MCF 10A (cell line): ENCODE results near the gene MAPRE2. TPM values are rescaled to one million over a fixed set of nuclear protein-coding genes. Genes with fewer than 3 reads are reported as not detected.

Source experiments
- BruUV-seq: library from RNA; stranded (reverse); fragments of 400-500 nt; replicated peaks from 2 replicates; lab custom pipeline; 2021; lab: Mats Ljungman, UMichigan
- CTCF ChIA-PET: fragments of 300-600 bp; sonication (Branson Sonifier 250); formaldehyde crosslinking; extraction: SDS; loops from one replicate; lab custom pipeline; 2021; ENCODE audit warnings: antibody characterized with exemption, inconsistent platforms; lab: Yijun Ruan, JAX
- POLR2A ChIA-PET: fragments of 300-600, 350-650 bp; sonication (Branson Sonifier 250); formaldehyde crosslinking; extraction: SDS; loops from one replicate; lab custom pipeline; 2020; ENCODE audit warnings: antibody characterized with exemption, inconsistent platforms; lab: Yijun Ruan, JAX
- DNase-seq: peaks from one replicate; pipeline ENCODE4 v3.0.0-alpha.2; 2018; ENCODE audit not compliant: unreplicated experiment
- H3K27ac Mint-ChIP-seq: one replicate; pipeline ENCODE4 v1.8.0; 2022; ENCODE audit warnings: mild to moderate bottlenecking, low read depth, mixed read lengths; ENCODE audit not compliant: unreplicated experiment
- H3K27me3 Mint-ChIP-seq: one replicate; pipeline ENCODE4 v1.8.0; 2022; ENCODE audit warnings: mixed read lengths; ENCODE audit not compliant: insufficient read depth, unreplicated experiment
- H3K36me3 Mint-ChIP-seq: one replicate; pipeline ENCODE4 v1.8.0; 2022; ENCODE audit warnings: mild to moderate bottlenecking, moderate library complexity, mixed read lengths; ENCODE audit not compliant: insufficient read depth, unreplicated experiment
- H3K4me1 Mint-ChIP-seq: one replicate; pipeline ENCODE4 v1.8.0; 2022; ENCODE audit warnings: mixed read lengths; ENCODE audit not compliant: insufficient read depth, unreplicated experiment
- H3K4me3 Mint-ChIP-seq: one replicate; pipeline ENCODE4 v1.8.0; 2022; ENCODE audit warnings: mild to moderate bottlenecking, moderate library complexity, mixed read lengths; ENCODE audit not compliant: unreplicated experiment
- H3K9me3 Mint-ChIP-seq: one replicate; pipeline ENCODE4 v1.8.0; 2022; ENCODE audit warnings: mixed read lengths; ENCODE audit not compliant: unreplicated experiment
- intact Hi-C: fragments of 100-400 bp; cut with micrococcal nuclease; formaldehyde crosslinking; loops from 2 replicates; pipeline ENCODE4 v1.14.1; 2022
- total RNA-seq: library from RNA; stranded (reverse); gene quantifications from 2 replicates; pipeline ENCODE4 v1.2.3, GENCODE V29; 2022
- TF ChIP-seq, protein P1 (sequence below): fragments of 200-600 bp; IDR thresholded peaks from one replicate; pipeline ENCODE4 v1.8.0; 2022; ENCODE audit warnings: antibody characterized with exemption, mild to moderate bottlenecking; ENCODE audit not compliant: unreplicated experiment

Gene MAPRE2
- total RNA-seq, 1 experiment from 2014 or later: 7.7 TPM

DNA sequence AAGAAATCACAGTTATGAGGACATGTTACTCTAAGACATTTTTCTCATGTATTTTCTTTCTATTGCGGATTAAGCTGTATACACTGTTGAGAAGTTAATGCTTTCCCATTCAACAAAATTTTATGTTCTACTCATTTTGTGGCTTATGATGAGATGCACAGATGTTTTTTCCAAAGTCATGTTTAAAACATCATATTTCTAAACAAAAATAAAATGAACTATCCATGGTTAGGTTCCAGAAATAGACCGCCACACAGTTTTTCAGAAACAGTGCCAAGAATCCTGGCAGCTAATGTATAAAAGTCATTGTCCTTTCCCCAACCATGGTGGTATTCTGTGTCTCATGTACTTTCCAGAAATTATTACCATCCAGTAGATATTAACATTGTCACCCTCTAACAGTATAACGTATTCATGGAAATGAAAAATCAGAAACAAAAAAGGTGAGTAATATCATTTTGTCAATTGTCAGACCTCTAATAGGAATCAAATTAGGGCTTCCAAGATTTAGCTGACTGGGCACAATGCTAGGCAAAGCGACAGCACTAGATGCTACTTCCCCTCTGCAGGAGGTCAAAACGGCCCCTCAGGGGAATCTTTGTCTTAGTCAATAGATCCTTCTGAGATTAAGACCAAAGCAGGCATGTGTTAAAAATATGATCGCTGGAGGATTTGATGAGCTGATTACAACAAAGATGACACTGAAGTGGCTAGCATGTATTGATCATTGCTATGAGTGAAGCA is 145.2 kb downstream of the MAPRE2 start:
- TF ChIP-seq, protein P1, sequence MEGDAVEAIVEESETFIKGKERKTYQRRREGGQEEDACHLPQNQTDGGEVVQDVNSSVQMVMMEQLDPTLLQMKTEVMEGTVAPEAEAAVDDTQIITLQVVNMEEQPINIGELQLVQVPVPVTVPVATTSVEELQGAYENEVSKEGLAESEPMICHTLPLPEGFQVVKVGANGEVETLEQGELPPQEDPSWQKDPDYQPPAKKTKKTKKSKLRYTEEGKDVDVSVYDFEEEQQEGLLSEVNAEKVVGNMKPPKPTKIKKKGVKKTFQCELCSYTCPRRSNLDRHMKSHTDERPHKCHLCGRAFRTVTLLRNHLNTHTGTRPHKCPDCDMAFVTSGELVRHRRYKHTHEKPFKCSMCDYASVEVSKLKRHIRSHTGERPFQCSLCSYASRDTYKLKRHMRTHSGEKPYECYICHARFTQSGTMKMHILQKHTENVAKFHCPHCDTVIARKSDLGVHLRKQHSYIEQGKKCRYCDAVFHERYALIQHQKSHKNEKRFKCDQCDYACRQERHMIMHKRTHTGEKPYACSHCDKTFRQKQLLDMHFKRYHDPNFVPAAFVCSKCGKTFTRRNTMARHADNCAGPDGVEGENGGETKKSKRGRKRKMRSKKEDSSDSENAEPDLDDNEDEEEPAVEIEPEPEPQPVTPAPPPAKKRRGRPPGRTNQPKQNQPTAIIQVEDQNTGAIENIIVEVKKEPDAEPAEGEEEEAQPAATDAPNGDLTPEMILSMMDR: no peak
- no peak overlapping the region for H3K4me3 Mint-ChIP-seq
- no peaks in the 10 kb centered on the region for H3K9me3 Mint-ChIP-seq
- H3K27ac Mint-ChIP-seq: no peak overlapping the region
- ChIA-PET POLR2A (no interaction called here), CTCF (interaction anchor here (0.8 to 2.4 kb wide), 6 partner anchors 16 to 319 kb away, joined by 3 to 11 read pairs (median 4); no protein-coding TSS in a partner anchor)
- no peaks in the 10 kb centered on the region for H3K27me3 Mint-ChIP-seq
- no peak for DNase-seq
- H3K36me3 Mint-ChIP-seq: no peaks in the 10 kb centered on the region
- H3K4me1 Mint-ChIP-seq: peaks cover 5% of the 10 kb centered on the region
- intact Hi-C loops: no loop called here
- BruUV-seq: no TSS peak

DNA sequence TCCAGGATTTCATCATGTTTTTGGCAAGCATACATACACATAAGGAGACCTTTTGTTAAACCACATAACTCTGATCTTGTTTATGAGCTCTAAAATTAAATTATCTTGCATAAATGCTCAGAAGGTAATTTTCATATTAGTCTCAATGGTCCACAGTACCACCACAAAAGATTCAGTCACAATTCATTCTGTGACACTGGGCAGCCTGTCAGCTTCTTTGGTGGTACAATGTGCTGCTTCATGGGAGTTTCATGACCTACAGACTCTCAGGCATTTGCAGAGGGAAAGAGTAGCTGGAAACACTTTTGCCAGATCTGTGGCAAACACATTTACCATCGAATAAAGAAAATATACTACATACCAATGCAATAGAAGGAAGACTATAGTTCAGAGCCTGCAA is 148.3 kb downstream of the MAPRE2 start:
- CTCF ChIA-PET: interaction anchor here (0.6 kb wide), 1 partner anchor 329 kb away, joined by 3 read pairs; no protein-coding TSS in a partner anchor

DNA sequence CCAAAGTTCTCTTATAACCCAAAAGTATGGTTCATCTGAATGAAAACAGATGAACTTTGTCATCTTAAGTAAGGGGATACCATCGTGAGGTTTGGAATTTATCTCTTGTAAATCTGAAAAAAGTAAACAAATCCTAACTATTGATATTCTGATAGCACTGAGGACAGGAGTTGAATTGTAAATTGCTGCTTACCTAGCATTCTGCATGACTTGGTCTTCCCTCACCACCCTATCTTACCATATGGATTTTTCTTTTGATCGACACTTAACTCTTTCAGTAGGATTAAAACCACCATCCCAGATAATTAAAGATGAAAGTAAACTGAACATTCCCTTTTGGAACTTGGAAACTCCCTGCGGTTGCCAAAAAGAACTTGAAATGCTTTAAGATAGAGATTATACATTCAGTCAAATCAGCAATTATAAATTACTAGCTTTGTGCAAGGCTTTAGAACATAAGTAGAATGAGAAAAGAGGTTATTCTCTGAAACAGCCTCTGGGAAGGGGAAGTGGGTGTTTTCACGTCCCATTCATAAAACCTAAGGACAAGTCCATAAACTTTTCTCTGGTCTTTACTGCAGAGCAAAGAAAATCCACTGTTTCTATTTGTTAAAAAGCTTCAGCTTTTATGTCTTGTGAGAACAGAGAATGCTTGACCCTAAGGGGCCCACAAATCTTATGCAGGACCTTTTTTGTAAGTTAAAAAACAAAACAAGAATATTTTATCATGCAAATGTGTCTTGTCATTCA is 149.9 kb downstream of the MAPRE2 start:
- Mint-ChIP-seq H3K36me3 (no peaks in the 10 kb centered on the region), H3K4me3 (no peak overlapping the region), H3K27me3 (no peaks in the 10 kb centered on the region), H3K27ac (no peak overlapping the region), H3K4me1 (peaks cover 5% of the 10 kb centered on the region), H3K9me3 (no peaks in the 10 kb centered on the region)
- POLR2A ChIA-PET: interaction anchor here (0.7 kb wide), 1 partner anchor 153 kb away, joined by 3 read pairs; the partner anchor contains the start of gene ZNF24
- intact Hi-C loops: no loop called here
- no TSS peak for BruUV-seq
- DNase-seq: no peak
- CTCF ChIA-PET: no interaction called here
- TF ChIP-seq, protein P1: no peak

More for the DNA sequence above, 148.3 kb downstream of the MAPRE2 start:
- Mint-ChIP-seq H3K9me3 (no peaks in the 10 kb centered on the region), H3K4me3 (no peak overlapping the region), H3K36me3 (no peaks in the 10 kb centered on the region), H3K27ac (no peak overlapping the region), H3K27me3 (no peaks in the 10 kb centered on the region), H3K4me1 (peaks cover 5% of the 10 kb centered on the region)
- DNase-seq: no peak
- no TSS peak for BruUV-seq
- POLR2A ChIA-PET: no interaction called here
- intact Hi-C loops: no loop called here
- TF ChIP-seq, protein P1: no peak

DNA sequence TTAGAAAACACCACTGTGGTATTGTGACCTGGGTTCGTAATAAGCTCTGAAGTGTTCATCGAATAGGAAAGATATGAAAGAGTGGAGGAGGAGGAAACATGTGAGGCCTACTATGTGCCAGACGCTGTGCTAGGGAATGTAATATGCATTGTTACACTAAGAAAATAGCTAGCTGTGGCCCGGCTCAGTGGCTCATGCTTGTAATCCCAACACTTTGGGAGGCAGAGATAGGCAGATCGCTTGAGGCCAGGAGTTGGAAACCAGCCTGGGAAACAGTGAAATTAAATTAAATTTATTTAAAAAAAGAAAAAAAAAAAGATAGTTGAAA is 150.4 kb downstream of the MAPRE2 start:
- no peak for DNase-seq
- TF ChIP-seq, protein P1: no peak

More for the DNA sequence above, 150.4 kb downstream of the MAPRE2 start:
- no peak overlapping the region for H3K4me3 Mint-ChIP-seq
- ChIA-PET POLR2A (no interaction called here), CTCF (no interaction called here)
- no peaks in the 10 kb centered on the region for H3K36me3 Mint-ChIP-seq
- intact Hi-C loops: no loop called here
- no TSS peak for BruUV-seq
- H3K4me1 Mint-ChIP-seq: peaks cover 5% of the 10 kb centered on the region
- no peaks in the 10 kb centered on the region for H3K27me3 Mint-ChIP-seq
- no peaks in the 10 kb centered on the region for H3K9me3 Mint-ChIP-seq
- no peak overlapping the region for H3K27ac Mint-ChIP-seq
